Measurements from ENCODE around the gene RAD51B. TPM values are rescaled to one million over a fixed set of nuclear protein-coding genes. Genes with fewer than 3 reads are reported as not detected.

Gene RAD51B
- total RNA-seq, 1 experiment from 2014 or later = 16.7 TPM

GRCh38 chr14:68238976-68239375 lies 419.4 kb downstream of the RAD51B start:
- no CpG with 5 or more reads among the region's 3 CpGs for WGBS (ENCODE audit: extremely low coverage, insufficient read length, low lambda C conversion rate)
- Histone ChIP-seq H3K18ac (ENCODE audit: insufficient read length, low read depth, low read length) (no peak overlapping the region), H3K4ac (ENCODE audit: low read depth, low read length) (no peak overlapping the region), H3K79me1 (ENCODE audit: insufficient read depth, low read depth, low read length, poor library complexity, severe bottlenecking) (no peaks in the 10 kb centered on the region), H3K14ac (ENCODE audit: insufficient read depth, low read length) (no peak overlapping the region), H2BK120ac (ENCODE audit: low read depth, low read length, poor library complexity, severe bottlenecking) (no peak overlapping the region), H4K8ac (replicated peaks; ENCODE audit: insufficient read length, low read depth, low read length) (no peak overlapping the region), H3K9ac (ENCODE audit: extremely low read depth, insufficient read length, low read length) (no peak overlapping the region), H2BK20ac (ENCODE audit: low read depth, low read length, poor library complexity, severe bottlenecking) (no peak overlapping the region), H3K56ac (ENCODE audit: insufficient read length, low read depth, low read length) (no peak overlapping the region), H3K23ac (ENCODE audit: insufficient read length, low read depth, low read length) (no peak overlapping the region), H3K9me3 (ENCODE audit: control insufficient read depth, low read depth, low read length) (no peaks in the 10 kb centered on the region), H2BK12ac (ENCODE audit: insufficient read length, low read depth, low read length) (no peak overlapping the region), H3K4me2 (ENCODE audit: insufficient read depth, insufficient read length, low read length) (no peak overlapping the region), H2AFZ (ENCODE audit: low read length) (no peak overlapping the region), H3K27ac (ENCODE audit: insufficient read length, low read depth, low read length) (no peak overlapping the region), H2AK5ac (ENCODE audit: insufficient read length, low read length) (no peak overlapping the region), H3K27me3 (ENCODE audit: insufficient read depth, low read length) (no peaks in the 10 kb centered on the region), H3K4me1 (ENCODE audit: insufficient read depth, low read length) (no peaks in the 10 kb centered on the region), H2BK15ac (ENCODE audit: low read depth, low read length) (no peak overlapping the region), H2BK5ac (ENCODE audit: insufficient read length, low read length) (no peak overlapping the region), H3T11ph (ENCODE audit: low read length) (no peak overlapping the region), H4K91ac (ENCODE audit: insufficient read length, low read depth, low read length) (no peak overlapping the region), H4K20me1 (ENCODE audit: control insufficient read depth, insufficient read depth, insufficient read length) (no peaks in the 10 kb centered on the region), H3K23me2 (ENCODE audit: insufficient read length, low read depth, low read length, poor library complexity, severe bottlenecking) (no peaks in the 10 kb centered on the region), H4K5ac (ENCODE audit: insufficient read length, low read depth, low read length) (no peak overlapping the region), H3K79me2 (ENCODE audit: insufficient read depth, low read length) (no peaks in the 10 kb centered on the region)
- H3K27ac Mint-ChIP-seq = peak overlapping the region in 1 of 3 experiments; percentile 37; a peak in 1 of 7 replicates
- no peak overlapping the region for H3K4me3 Mint-ChIP-seq
- no peaks in the 10 kb centered on the region for H3K27me3 Mint-ChIP-seq (ENCODE audit: low read depth)
- no peaks in the 10 kb centered on the region for H3K9me3 Mint-ChIP-seq
- peaks cover 0 to 1% (median 0%) of the 10 kb centered on the region in 3 experiments; a peak in 2 of 7 replicates for H3K36me3 Mint-ChIP-seq (ENCODE audit: insufficient read depth in 1 of 3, low read depth in 3 of 3)
- no peak for DNase-seq
- H3K4me1 Mint-ChIP-seq = peaks cover 7 to 10% of the 10 kb centered on the region in 2 experiments
- TF ChIP-seq CTCF (conservative IDR thresholded peaks at IDR 0.05) = no peak
